GM23338 (cell line): Measurements from ENCODE around the gene FNIP2. TPM values are rescaled to one million over a fixed set of nuclear protein-coding genes. Genes with fewer than 3 reads are reported as not detected.
A peak's percentile ranks its signal among the peaks of the same experiment; 100 is the strongest.

Experiments
- ATAC-seq: fragments of 200-7000 bp; cut with Tn5 transposase; 3 replicates; pipeline ENCODE4 v1.9.1; 2020
- DNase-seq: peaks from one replicate; pipeline ENCODE4 v3.0.0-alpha.2; 2015; ENCODE audit warnings: low spot score
- H2AFZ ChIP-seq: fragments of 200-600 bp; sonication (generic); 2 replicates; pipeline ENCODE4 v1.8.0; 2016; ENCODE audit warnings: antibody characterized with exemption, mild to moderate bottlenecking, moderate library complexity
- H3F3A ChIP-seq: fragments of 200-600 bp; sonication (generic); replicated peaks from 2 replicates; pipeline ENCODE4 v1.8.0; 2017; ENCODE audit warnings: antibody characterized with exemption, mixed run types, low read depth
- H3K27ac ChIP-seq: fragments of 200-600 bp; sonication (generic); 2 replicates; pipeline ENCODE4 v1.6.1; 2016; ENCODE audit warnings: low read depth
- H3K27me3 ChIP-seq: fragments of 200-600 bp; sonication (generic); 2 replicates; pipeline ENCODE4 v1.8.0; 2016; ENCODE audit warnings: mild to moderate bottlenecking, mixed run types, moderate library complexity; ENCODE audit not compliant: insufficient read depth
- H3K36me3 ChIP-seq: fragments of 200-600 bp; sonication (generic); 2 replicates; pipeline ENCODE4 v1.8.0; 2016; ENCODE audit warnings: mild to moderate bottlenecking; ENCODE audit not compliant: insufficient read depth
- H3K4me1 ChIP-seq: fragments of 200-600 bp; sonication (generic); 2 replicates; pipeline ENCODE4 v1.8.0; 2016; ENCODE audit warnings: mild to moderate bottlenecking, moderate library complexity; ENCODE audit not compliant: insufficient read depth
- H3K4me2 ChIP-seq: fragments of 200-600 bp; sonication (generic); 2 replicates; pipeline ENCODE4 v1.7.1; 2017; ENCODE audit warnings: mixed run types
- H3K4me3 ChIP-seq: fragments of 200-600 bp; sonication (generic); 2 replicates; pipeline ENCODE4 v1.6.1; 2016; ENCODE audit warnings: mixed run types
- H3K79me2 ChIP-seq: fragments of 200-600 bp; sonication (generic); replicated peaks from 2 replicates; pipeline ENCODE4 v1.8.0; 2017; ENCODE audit warnings: mild to moderate bottlenecking; ENCODE audit not compliant: insufficient read depth
- H3K9me2 ChIP-seq: fragments of 200-600 bp; sonication (generic); 2 replicates; pipeline ENCODE4 v1.8.0; 2017; ENCODE audit not compliant: insufficient read depth
- H4K20me1 ChIP-seq: fragments of 200-600 bp; sonication (generic); replicated peaks from 2 replicates; pipeline ENCODE4 v1.8.0; 2017; ENCODE audit warnings: mild to moderate bottlenecking; ENCODE audit not compliant: insufficient read depth
- H3K27ac Mint-ChIP-seq: 2 replicates; pipeline ENCODE4 v1.8.0; 2020; ENCODE audit warnings: inconsistent platforms, mild to moderate bottlenecking, moderate library complexity, mixed read lengths
- H3K27me3 Mint-ChIP-seq: 3 replicates; pipeline ENCODE4 v1.8.0; 2022; ENCODE audit warnings: low read depth, mild to moderate bottlenecking, moderate library complexity, mixed read lengths, inconsistent platforms; ENCODE audit not compliant: insufficient read depth, poor library complexity
- H3K36me3 Mint-ChIP-seq: 3 replicates; pipeline ENCODE4 v1.8.0; 2021; ENCODE audit warnings: low read depth, mild to moderate bottlenecking, inconsistent platforms, moderate library complexity, mixed read lengths
- H3K4me1 Mint-ChIP-seq: 3 replicates; pipeline ENCODE4 v1.8.0; 2020; ENCODE audit warnings: mild to moderate bottlenecking, inconsistent platforms, mixed read lengths
- H3K4me3 Mint-ChIP-seq: 3 replicates; pipeline ENCODE4 v1.8.0; 2021; ENCODE audit warnings: moderate library complexity, mild to moderate bottlenecking, inconsistent platforms, mixed read lengths
- H3K9me3 Mint-ChIP-seq: 3 replicates; pipeline ENCODE4 v1.8.0; 2020; ENCODE audit warnings: moderate library complexity, mild to moderate bottlenecking, inconsistent platforms, mixed read lengths
- EZH2phosphoT487 ChIP-seq: fragments of 200-600 bp; sonication (generic); IDR thresholded peaks from one replicate; pipeline ENCODE4 v1.8.1; 2018; ENCODE audit warnings: antibody characterized with exemption; ENCODE audit not compliant: unreplicated experiment
- JUNB ChIP-seq: IDR thresholded peaks from one replicate; pipeline ENCODE4 v1.6.1; 2016; ENCODE audit warnings: antibody characterized with exemption; ENCODE audit not compliant: unreplicated experiment
- ZNF114 ChIP-seq: fragments of 250-450 bp; sonication (Bioruptor Pico); IDR thresholded peaks from 2 replicates; pipeline ENCODE4 v1.5.0; 2020; ENCODE audit warnings: mild to moderate bottlenecking, moderate library complexity
- ZNF331 ChIP-seq: fragments of 250-450 bp; sonication (Bioruptor Pico); IDR thresholded peaks from 2 replicates; pipeline ENCODE4 v1.5.0; 2020; ENCODE audit warnings: low read depth, mild to moderate bottlenecking, moderate library complexity
- polyA plus RNA-seq: library from polyadenylated mRNA; unstranded; fragments of >200 nt; fragmentation: Nextera tagmentation; extraction: Ambion mirVana; gene quantifications from 2 replicates; pipeline ENCODE4 v1.2.1, GENCODE V29; 2016
- total RNA-seq: library from RNA; depleted of rRNA; stranded (reverse); fragments of >200 nt; shearing (Covaris generic); gene quantifications from 2 replicates; pipeline ENCODE4 v1.2.3, GENCODE V29; 2014
- TF ChIP-seq, protein P1 (sequence below): fragments of 250-450 bp; sonication (Bioruptor Pico); IDR thresholded peaks from 2 replicates; pipeline ENCODE4 v1.5.0; 2020; ENCODE audit warnings: mild to moderate bottlenecking, moderate library complexity
- TF ChIP-seq, protein P2 (sequence below): IDR thresholded peaks from 2 replicates; pipeline ENCODE4 v1.6.1; 2016; ENCODE audit warnings: antibody characterized with exemption

Gene FNIP2
- total and polyA plus RNA-seq, 2 experiments from 2014 or later = 2.7 to 17.2 TPM

DNA sequence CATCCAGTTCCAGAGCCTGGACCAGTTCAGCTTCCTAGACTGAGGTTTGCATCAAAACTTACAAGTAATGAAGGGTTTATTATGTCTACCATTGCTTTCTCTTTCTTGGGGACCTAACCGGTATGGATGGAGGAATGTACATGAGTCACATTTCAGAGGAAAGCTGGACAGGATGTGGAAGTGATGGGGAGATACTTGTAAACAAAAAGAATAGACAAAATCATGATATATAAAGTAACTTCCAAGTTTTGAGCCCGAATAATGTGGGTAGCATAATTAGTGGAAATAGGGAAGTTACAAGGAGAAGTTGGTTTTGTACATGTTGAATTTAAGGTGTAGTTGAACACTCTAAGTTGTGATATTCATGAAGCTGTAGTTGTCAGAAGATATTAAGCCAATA lies 15.0 kb downstream of the FNIP2 start (continued):
- TF ChIP-seq, protein P1, sequence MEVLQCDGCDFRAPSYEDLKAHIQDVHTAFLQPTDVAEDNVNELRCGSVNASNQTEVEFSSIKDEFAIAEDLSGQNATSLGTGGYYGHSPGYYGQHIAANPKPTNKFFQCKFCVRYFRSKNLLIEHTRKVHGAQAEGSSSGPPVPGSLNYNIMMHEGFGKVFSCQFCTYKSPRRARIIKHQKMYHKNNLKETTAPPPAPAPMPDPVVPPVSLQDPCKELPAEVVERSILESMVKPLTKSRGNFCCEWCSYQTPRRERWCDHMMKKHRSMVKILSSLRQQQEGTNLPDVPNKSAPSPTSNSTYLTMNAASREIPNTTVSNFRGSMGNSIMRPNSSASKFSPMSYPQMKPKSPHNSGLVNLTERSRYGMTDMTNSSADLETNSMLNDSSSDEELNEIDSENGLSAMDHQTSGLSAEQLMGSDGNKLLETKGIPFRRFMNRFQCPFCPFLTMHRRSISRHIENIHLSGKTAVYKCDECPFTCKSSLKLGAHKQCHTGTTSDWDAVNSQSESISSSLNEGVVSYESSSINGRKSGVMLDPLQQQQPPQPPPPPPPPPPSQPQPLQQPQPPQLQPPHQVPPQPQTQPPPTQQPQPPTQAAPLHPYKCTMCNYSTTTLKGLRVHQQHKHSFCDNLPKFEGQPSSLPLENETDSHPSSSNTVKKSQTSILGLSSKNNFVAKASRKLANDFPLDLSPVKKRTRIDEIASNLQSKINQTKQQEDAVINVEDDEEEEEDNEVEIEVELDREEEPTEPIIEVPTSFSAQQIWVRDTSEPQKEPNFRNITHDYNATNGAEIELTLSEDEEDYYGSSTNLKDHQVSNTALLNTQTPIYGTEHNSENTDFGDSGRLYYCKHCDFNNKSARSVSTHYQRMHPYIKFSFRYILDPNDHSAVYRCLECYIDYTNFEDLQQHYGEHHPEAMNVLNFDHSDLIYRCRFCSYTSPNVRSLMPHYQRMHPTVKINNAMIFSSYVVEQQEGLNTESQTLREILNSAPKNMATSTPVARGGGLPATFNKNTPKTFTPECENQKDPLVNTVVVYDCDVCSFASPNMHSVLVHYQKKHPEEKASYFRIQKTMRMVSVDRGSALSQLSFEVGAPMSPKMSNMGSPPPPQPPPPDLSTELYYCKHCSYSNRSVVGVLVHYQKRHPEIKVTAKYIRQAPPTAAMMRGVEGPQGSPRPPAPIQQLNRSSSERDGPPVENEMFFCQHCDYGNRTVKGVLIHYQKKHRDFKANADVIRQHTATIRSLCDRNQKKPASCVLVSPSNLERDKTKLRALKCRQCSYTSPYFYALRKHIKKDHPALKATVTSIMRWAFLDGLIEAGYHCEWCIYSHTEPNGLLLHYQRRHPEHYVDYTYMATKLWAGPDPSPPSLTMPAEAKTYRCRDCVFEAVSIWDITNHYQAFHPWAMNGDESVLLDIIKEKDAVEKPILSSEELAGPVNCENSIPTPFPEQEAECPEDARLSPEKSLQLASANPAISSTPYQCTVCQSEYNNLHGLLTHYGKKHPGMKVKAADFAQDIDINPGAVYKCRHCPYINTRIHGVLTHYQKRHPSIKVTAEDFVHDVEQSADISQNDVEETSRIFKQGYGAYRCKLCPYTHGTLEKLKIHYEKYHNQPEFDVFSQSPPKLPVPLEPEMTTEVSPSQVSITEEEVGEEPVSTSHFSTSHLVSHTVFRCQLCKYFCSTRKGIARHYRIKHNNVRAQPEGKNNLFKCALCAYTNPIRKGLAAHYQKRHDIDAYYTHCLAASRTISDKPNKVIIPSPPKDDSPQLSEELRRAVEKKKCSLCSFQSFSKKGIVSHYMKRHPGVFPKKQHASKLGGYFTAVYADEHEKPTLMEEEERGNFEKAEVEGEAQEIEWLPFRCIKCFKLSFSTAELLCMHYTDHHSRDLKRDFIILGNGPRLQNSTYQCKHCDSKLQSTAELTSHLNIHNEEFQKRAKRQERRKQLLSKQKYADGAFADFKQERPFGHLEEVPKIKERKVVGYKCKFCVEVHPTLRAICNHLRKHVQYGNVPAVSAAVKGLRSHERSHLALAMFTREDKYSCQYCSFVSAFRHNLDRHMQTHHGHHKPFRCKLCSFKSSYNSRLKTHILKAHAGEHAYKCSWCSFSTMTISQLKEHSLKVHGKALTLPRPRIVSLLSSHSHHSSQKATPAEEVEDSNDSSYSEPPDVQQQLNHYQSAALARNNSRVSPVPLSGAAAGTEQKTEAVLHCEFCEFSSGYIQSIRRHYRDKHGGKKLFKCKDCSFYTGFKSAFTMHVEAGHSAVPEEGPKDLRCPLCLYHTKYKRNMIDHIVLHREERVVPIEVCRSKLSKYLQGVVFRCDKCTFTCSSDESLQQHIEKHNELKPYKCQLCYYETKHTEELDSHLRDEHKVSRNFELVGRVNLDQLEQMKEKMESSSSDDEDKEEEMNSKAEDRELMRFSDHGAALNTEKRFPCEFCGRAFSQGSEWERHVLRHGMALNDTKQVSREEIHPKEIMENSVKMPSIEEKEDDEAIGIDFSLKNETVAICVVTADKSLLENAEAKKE = no peak
- TF ChIP-seq ZNF114 (CRISPR knock-in tag) (no peak), JUNB (no peak), EZH2phosphoT487 (no peak), ZNF331 (no peak)

DNA sequence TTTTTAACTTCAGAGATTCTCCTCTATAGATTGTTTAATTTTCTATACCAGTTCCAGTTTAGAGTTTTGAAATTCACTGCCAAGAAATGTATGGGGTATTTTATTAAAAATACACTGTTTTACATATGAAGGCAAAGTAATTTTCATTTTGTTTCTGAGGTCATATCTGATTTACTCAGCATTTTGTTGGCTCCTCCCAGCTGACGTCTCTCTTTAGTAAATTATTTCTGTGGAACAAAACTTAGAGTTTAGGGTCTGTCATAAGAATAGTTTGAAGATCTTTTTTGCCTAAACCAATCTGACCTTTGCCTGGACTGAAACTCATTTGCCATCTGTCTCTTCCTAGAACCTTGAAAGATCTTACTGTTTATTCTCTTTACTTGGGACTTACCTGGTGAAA lies 16.9 kb downstream of the FNIP2 start:
- H3K4me3 ChIP-seq = no peak overlapping the region
- H3K36me3 ChIP-seq = no peaks in the 10 kb centered on the region
- no peaks in the 10 kb centered on the region for H3K4me1 ChIP-seq
- H3K79me2 ChIP-seq = peaks cover 54% of the 10 kb centered on the region
- DNase-seq (no peak), ATAC-seq (no peak)
- H3K27ac ChIP-seq = no peak overlapping the region
- H4K20me1 ChIP-seq = no peaks in the 10 kb centered on the region
- Mint-ChIP-seq H3K9me3 (no peaks in the 10 kb centered on the region), H3K27ac (peak overlapping the region; percentile 3; the same call in 1 of the 2 replicates), H3K4me3 (no peak overlapping the region), H3K27me3 (peaks cover 2% of the 10 kb centered on the region), H3K36me3 (no peaks in the 10 kb centered on the region), H3K4me1 (peaks cover 51% of the 10 kb centered on the region)
- no peak overlapping the region for H2AFZ ChIP-seq
- no peak overlapping the region for H3K4me2 ChIP-seq
- H3K27me3 ChIP-seq = no peaks in the 10 kb centered on the region
- H3K9me2 ChIP-seq = no peaks in the 10 kb centered on the region
- no peaks in the 10 kb centered on the region for H3F3A ChIP-seq
- TF ChIP-seq, protein P2, sequence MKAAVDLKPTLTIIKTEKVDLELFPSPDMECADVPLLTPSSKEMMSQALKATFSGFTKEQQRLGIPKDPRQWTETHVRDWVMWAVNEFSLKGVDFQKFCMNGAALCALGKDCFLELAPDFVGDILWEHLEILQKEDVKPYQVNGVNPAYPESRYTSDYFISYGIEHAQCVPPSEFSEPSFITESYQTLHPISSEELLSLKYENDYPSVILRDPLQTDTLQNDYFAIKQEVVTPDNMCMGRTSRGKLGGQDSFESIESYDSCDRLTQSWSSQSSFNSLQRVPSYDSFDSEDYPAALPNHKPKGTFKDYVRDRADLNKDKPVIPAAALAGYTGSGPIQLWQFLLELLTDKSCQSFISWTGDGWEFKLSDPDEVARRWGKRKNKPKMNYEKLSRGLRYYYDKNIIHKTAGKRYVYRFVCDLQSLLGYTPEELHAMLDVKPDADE = no peak
- TF ChIP-seq, protein P1 = no peak
- no peak for TF ChIP-seq EZH2phosphoT487
